HepG2 (cell line): ENCODE data around the gene RPS6KA2. TPM values are rescaled to one million over a fixed set of nuclear protein-coding genes. Genes with fewer than 3 reads are reported as not detected.

Source experiments
- ATF2 ChIP-seq: sonication (generic); formaldehyde crosslinking; IDR thresholded peaks from 2 replicates; pipeline ENCODE4 v1.4.0; 2020; ENCODE audit warnings: missing genetic modification reagents
- CHCHD3 ChIP-seq: sonication (generic); formaldehyde crosslinking; IDR thresholded peaks from 2 replicates; pipeline ENCODE4 v1.8.0; 2022; ENCODE audit warnings: mild to moderate bottlenecking, missing genetic modification reagents, moderate library complexity
- HOMEZ ChIP-seq: IDR thresholded peaks from 2 replicates; pipeline ENCODE4 v1.6.1; 2016; ENCODE audit warnings: low read depth
- PPARG ChIP-seq: conservative IDR thresholded peaks from 2 replicates; pipeline ENCODE4 v1.6.1; 2016; ENCODE audit warnings: missing biosample characterization, missing genetic modification reagents
- SNAI1 ChIP-seq: sonication (generic); formaldehyde crosslinking; IDR thresholded peaks from 2 replicates; pipeline ENCODE4 v1.5.0; 2020; ENCODE audit warnings: mild to moderate bottlenecking, missing genetic modification reagents, borderline replicate concordance
- SRSF9 ChIP-seq: fragments of 200-400 bp; formaldehyde crosslinking; IDR thresholded peaks from 2 replicates; pipeline ENCODE4 v1.6.1; 2018; ENCODE audit warnings: borderline replicate concordance, mild to moderate bottlenecking, low read depth, low read length; ENCODE audit not compliant: insufficient read depth, poor library complexity, severe bottlenecking
- ZMYM2 ChIP-seq: sonication (generic); formaldehyde crosslinking; IDR thresholded peaks from 2 replicates; pipeline ENCODE4 v1.8.0; 2022; ENCODE audit warnings: mild to moderate bottlenecking, missing genetic modification reagents
- ZNF143 ChIP-seq: sonication (generic); formaldehyde crosslinking; IDR thresholded peaks from 2 replicates; pipeline ENCODE4 v1.4.0; 2020; ENCODE audit warnings: missing genetic modification reagents
- ZNF280B ChIP-seq: sonication (generic); formaldehyde crosslinking; IDR thresholded peaks from 2 replicates; pipeline ENCODE4 v1.5.0; 2020; ENCODE audit warnings: missing genetic modification reagents, mild to moderate bottlenecking, borderline replicate concordance
- ZNF510 ChIP-seq: sonication (generic); formaldehyde crosslinking; IDR thresholded peaks from 2 replicates; pipeline ENCODE4 v1.4.0; 2020; ENCODE audit warnings: low read depth, mild to moderate bottlenecking, missing genetic modification reagents
- ZNF530 ChIP-seq: sonication (generic); formaldehyde crosslinking; IDR thresholded peaks from 2 replicates; pipeline ENCODE4 v1.5.0; 2020; ENCODE audit warnings: low read depth, mild to moderate bottlenecking, missing genetic modification reagents
- ZNF547 ChIP-seq: sonication (generic); formaldehyde crosslinking; IDR thresholded peaks from 2 replicates; pipeline ENCODE4 v1.5.1; 2020; ENCODE audit warnings: mild to moderate bottlenecking, missing genetic modification reagents
- ZNF841 ChIP-seq: sonication (generic); formaldehyde crosslinking; IDR thresholded peaks from 2 replicates; pipeline ENCODE4 v1.8.1; 2023; ENCODE audit warnings: missing genetic modification reagents, borderline replicate concordance
- polyA plus RNA-seq, 8 experiments: library from polyadenylated mRNA; depleted of rRNA in 3 of 8; stranded (reverse) in 7 of 8; unstranded in 1 of 8; fragments of >200 nt; fragmentation: Illumina TruSeq in 4 of 8; extraction: Trizol in 4 of 8; gene quantifications; 2 replicates each; pipeline versions ENCODE4 v1.2.1 to v1.2.3, GENCODE V29; 2011 to 2016; ENCODE audit warnings: low read depth in 4 of 8, missing spikeins in 1 of 8, mixed read lengths in 1 of 8; ENCODE audit not compliant: insufficient read depth in 1 of 8
- total RNA-seq, 5 experiments: library from RNA; depleted of rRNA; stranded (reverse); fragments of >200 nt; fragmentation: Illumina TruSeq; extraction: Trizol; gene quantifications; 2 replicates each; pipeline ENCODE4 v1.2.3, GENCODE V29; 2016; ENCODE audit warnings: low read depth in 1 of 5
- TF ChIP-seq, protein P1 (sequence below): sonication (generic); formaldehyde crosslinking; IDR thresholded peaks from 2 replicates; pipeline ENCODE4 v1.4.0; 2020; ENCODE audit warnings: missing genetic modification reagents, borderline replicate concordance
- TF ChIP-seq, protein P2 (sequence below): sonication (generic); formaldehyde crosslinking; IDR thresholded peaks from 2 replicates; pipeline ENCODE4 v1.4.0; 2020; ENCODE audit warnings: missing genetic modification reagents

RPS6KA2 gene
- total and polyA plus RNA-seq, 2 of the 13 experiments (the other 11 are each of a cell fraction or from before 2014, with no cell fraction given): 0.22 to 0.38 TPM

GRCh38 chr6:166387642-166388289 lies 239.3 kb downstream of the RPS6KA2 start (continued):
- TF ChIP-seq ZNF510 (CRISPR knock-in tag) (no peak; the same call in none of the 2 replicates), HOMEZ (peak; percentile 64; the same call in 1 of the 2 replicates), ZNF841 (no peak), ATF2 (CRISPR knock-in tag) (peak; percentile 80; the same call in 1 of the 2 replicates), CHCHD3 (CRISPR knock-in tag) (no peak), SNAI1 (no peak), ZNF280B (CRISPR knock-in tag) (no peak), PPARG (CRISPR knock-in tag) (peak; percentile 97), ZMYM2 (CRISPR knock-in tag) (no peak), ZNF143 (no peak; the same call in 1 of the 2 replicates), ZNF530 (CRISPR knock-in tag) (no peak), SRSF9 (no peak), ZNF547 (peak; percentile 28; the same call in 1 of the 2 replicates)
- TF ChIP-seq, protein P1, sequence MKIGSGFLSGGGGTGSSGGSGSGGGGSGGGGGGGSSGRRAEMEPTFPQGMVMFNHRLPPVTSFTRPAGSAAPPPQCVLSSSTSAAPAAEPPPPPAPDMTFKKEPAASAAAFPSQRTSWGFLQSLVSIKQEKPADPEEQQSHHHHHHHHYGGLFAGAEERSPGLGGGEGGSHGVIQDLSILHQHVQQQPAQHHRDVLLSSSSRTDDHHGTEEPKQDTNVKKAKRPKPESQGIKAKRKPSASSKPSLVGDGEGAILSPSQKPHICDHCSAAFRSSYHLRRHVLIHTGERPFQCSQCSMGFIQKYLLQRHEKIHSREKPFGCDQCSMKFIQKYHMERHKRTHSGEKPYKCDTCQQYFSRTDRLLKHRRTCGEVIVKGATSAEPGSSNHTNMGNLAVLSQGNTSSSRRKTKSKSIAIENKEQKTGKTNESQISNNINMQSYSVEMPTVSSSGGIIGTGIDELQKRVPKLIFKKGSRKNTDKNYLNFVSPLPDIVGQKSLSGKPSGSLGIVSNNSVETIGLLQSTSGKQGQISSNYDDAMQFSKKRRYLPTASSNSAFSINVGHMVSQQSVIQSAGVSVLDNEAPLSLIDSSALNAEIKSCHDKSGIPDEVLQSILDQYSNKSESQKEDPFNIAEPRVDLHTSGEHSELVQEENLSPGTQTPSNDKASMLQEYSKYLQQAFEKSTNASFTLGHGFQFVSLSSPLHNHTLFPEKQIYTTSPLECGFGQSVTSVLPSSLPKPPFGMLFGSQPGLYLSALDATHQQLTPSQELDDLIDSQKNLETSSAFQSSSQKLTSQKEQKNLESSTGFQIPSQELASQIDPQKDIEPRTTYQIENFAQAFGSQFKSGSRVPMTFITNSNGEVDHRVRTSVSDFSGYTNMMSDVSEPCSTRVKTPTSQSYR (CRISPR knock-in tag): no peak
- TF ChIP-seq, protein P2, sequence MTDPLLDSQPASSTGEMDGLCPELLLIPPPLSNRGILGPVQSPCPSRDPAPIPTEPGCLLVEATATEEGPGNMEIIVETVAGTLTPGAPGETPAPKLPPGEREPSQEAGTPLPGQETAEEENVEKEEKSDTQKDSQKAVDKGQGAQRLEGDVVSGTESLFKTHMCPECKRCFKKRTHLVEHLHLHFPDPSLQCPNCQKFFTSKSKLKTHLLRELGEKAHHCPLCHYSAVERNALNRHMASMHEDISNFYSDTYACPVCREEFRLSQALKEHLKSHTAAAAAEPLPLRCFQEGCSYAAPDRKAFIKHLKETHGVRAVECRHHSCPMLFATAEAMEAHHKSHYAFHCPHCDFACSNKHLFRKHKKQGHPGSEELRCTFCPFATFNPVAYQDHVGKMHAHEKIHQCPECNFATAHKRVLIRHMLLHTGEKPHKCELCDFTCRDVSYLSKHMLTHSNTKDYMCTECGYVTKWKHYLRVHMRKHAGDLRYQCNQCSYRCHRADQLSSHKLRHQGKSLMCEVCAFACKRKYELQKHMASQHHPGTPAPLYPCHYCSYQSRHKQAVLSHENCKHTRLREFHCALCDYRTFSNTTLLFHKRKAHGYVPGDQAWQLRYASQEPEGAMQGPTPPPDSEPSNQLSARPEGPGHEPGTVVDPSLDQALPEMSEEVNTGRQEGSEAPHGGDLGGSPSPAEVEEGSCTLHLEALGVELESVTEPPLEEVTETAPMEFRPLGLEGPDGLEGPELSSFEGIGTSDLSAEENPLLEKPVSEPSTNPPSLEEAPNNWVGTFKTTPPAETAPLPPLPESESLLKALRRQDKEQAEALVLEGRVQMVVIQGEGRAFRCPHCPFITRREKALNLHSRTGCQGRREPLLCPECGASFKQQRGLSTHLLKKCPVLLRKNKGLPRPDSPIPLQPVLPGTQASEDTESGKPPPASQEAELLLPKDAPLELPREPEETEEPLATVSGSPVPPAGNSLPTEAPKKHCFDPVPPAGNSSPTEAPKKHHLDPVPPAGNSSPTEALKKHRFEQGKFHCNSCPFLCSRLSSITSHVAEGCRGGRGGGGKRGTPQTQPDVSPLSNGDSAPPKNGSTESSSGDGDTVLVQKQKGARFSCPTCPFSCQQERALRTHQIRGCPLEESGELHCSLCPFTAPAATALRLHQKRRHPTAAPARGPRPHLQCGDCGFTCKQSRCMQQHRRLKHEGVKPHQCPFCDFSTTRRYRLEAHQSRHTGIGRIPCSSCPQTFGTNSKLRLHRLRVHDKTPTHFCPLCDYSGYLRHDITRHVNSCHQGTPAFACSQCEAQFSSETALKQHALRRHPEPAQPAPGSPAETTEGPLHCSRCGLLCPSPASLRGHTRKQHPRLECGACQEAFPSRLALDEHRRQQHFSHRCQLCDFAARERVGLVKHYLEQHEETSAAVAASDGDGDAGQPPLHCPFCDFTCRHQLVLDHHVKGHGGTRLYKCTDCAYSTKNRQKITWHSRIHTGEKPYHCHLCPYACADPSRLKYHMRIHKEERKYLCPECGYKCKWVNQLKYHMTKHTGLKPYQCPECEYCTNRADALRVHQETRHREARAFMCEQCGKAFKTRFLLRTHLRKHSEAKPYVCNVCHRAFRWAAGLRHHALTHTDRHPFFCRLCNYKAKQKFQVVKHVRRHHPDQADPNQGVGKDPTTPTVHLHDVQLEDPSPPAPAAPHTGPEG (CRISPR knock-in tag): peak; percentile 69
